Measurements from ENCODE around the gene ILRUN.
"Not testable (repeated sequence)": the region's sequence is repeated elsewhere in the genome, so short reads cannot be mapped to it uniquely, and the experiment has no call there.

ILRUN gene

GRCh38 chr6:34696189-34696738 lies 303 bp downstream of the ILRUN start:
- DNase-seq: no peak

- no peak for DNase-seq
Observed at GRCh38 chr6:34695729-34696188, 808 bp downstream of the ILRUN start.

- DNase-seq: peak; percentile 57
Observed at GRCh38 chr6:34692280-34692679, 4.3 kb downstream of the ILRUN start.

- no peak for DNase-seq
Observed at GRCh38 chr6:34689742-34690141, 6.8 kb downstream of the ILRUN start.

GRCh38 chr6:34688956-34689355 lies 7.6 kb downstream of the ILRUN start:
- DNase-seq: no peak

- no peak for DNase-seq
Observed at GRCh38 chr6:34684919-34685318, 11.6 kb downstream of the ILRUN start.

- DNase-seq: no peak
Observed at GRCh38 chr6:34684364-34684763, 12.2 kb downstream of the ILRUN start.

- peak; percentile 54 for DNase-seq
Observed at GRCh38 chr6:34680802-34681515, 15.6 kb downstream of the ILRUN start.

GRCh38 chr6:34680313-34680712 lies 16.3 kb downstream of the ILRUN start:
- not testable (repeated sequence) for DNase-seq

- DNase-seq: peak; percentile 4
Observed at GRCh38 chr6:34679552-34680253, 16.9 kb downstream of the ILRUN start.

GRCh38 chr6:34676140-34676539 lies 20.4 kb downstream of the ILRUN start:
- DNase-seq: no peak

GRCh38 chr6:34674930-34675329 lies 21.6 kb downstream of the ILRUN start:
- DNase-seq: not testable (repeated sequence)

GRCh38 chr6:34674268-34674639 lies 22.3 kb downstream of the ILRUN start:
- DNase-seq: no peak

GRCh38 chr6:34673064-34673463 lies 23.5 kb downstream of the ILRUN start:
- no peak for DNase-seq

- no peak for DNase-seq
Observed at GRCh38 chr6:34672657-34673043, 23.9 kb downstream of the ILRUN start.

GRCh38 chr6:34671801-34672656 lies 24.5 kb downstream of the ILRUN start:
- no peak for DNase-seq

GRCh38 chr6:34671367-34671766 lies 25.2 kb downstream of the ILRUN start:
- DNase-seq: no peak

- DNase-seq: not testable (repeated sequence)
Observed at GRCh38 chr6:34668799-34669198, 27.8 kb downstream of the ILRUN start.

GRCh38 chr6:34667481-34668238 lies 28.9 kb downstream of the ILRUN start:
- no peak for DNase-seq

- DNase-seq: no peak
Observed at GRCh38 chr6:34665019-34665418, 31.5 kb downstream of the ILRUN start.

- no peak for DNase-seq
Observed at GRCh38 chr6:34664256-34664971, 32.2 kb downstream of the ILRUN start.

GRCh38 chr6:34663831-34664255 lies 32.7 kb downstream of the ILRUN start:
- DNase-seq: no peak
